ENCODE results near the gene DCST2. TPM values are rescaled to one million over a fixed set of nuclear protein-coding genes. Genes with fewer than 3 reads are reported as not detected.

DCST2 gene
- total and polyA plus RNA-seq, 10 of the 15 experiments (the other 5 are each of a cell fraction or from before 2014, with no cell fraction given) = 0.33 to 0.41 (median 0.36) TPM; not detected in 7

- TF ChIP-seq, protein P1, sequence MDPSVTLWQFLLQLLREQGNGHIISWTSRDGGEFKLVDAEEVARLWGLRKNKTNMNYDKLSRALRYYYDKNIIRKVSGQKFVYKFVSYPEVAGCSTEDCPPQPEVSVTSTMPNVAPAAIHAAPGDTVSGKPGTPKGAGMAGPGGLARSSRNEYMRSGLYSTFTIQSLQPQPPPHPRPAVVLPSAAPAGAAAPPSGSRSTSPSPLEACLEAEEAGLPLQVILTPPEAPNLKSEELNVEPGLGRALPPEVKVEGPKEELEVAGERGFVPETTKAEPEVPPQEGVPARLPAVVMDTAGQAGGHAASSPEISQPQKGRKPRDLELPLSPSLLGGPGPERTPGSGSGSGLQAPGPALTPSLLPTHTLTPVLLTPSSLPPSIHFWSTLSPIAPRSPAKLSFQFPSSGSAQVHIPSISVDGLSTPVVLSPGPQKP (IDR thresholded peaks at IDR 0.05; ENCODE audit: low read depth, low read length) = no peak
- TF ChIP-seq ZNF24 (IDR thresholded peaks at IDR 0.05) (no peak), ETV6 (conservative IDR thresholded peaks at IDR 0.05 in 1 of 2, IDR thresholded peaks at IDR 0.05 in 1 of 2; ENCODE audit: borderline replicate concordance in 1 of 2, low read depth in 1 of 2) (no peak), SREBF1 (IDR thresholded peaks at IDR 0.05; ENCODE audit: low read length) (no peak), BMI1 (IDR thresholded peaks at IDR 0.05; ENCODE audit: borderline replicate concordance) (no peak)
- TF ChIP-seq, protein P2, sequence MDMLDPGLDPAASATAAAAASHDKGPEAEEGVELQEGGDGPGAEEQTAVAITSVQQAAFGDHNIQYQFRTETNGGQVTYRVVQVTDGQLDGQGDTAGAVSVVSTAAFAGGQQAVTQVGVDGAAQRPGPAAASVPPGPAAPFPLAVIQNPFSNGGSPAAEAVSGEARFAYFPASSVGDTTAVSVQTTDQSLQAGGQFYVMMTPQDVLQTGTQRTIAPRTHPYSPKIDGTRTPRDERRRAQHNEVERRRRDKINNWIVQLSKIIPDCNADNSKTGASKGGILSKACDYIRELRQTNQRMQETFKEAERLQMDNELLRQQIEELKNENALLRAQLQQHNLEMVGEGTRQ (IDR thresholded peaks at IDR 0.05; ENCODE audit: borderline replicate concordance, low read depth, low read length) = no peak
Measured at GRCh38 chr1:155057104-155057503, 23.5 kb upstream of the DCST2 start (continued).

- Histone ChIP-seq H3K4me3 (no peak overlapping the region), H2AFZ (ENCODE audit: control insufficient read depth, low read depth, low read length) (no peak overlapping the region), H3K4me2 (ENCODE audit: control insufficient read depth, insufficient read depth) (no peak overlapping the region; the same call in 1 of the 2 replicates), H3K27ac (ENCODE audit: control insufficient read depth, insufficient read depth) (no peak overlapping the region), H3K27me3 (replicated peaks in 1 of 2; ENCODE audit: control insufficient read depth in 2 of 2, insufficient read depth in 2 of 2, low read length in 1 of 2) (no peaks in the 10 kb centered on the region), H3K9me3 (replicated peaks; ENCODE audit: control insufficient read depth, insufficient read depth, low read length) (no peaks in the 10 kb centered on the region), H3K36me3 (ENCODE audit: control insufficient read depth in 2 of 2, insufficient read depth in 2 of 2, low read length in 1 of 2) (no peaks in the 10 kb centered on the region), H4K20me1 (ENCODE audit: control insufficient read depth, insufficient read depth) (no peaks in the 10 kb centered on the region), H3K4me1 (ENCODE audit: control insufficient read depth, insufficient read depth, low read length) (peaks cover 13% of the 10 kb centered on the region), H3K79me2 (ENCODE audit: control insufficient read depth, insufficient read depth, low read length) (no peaks in the 10 kb centered on the region; the same call in 1 of the 2 replicates), H3K9ac (ENCODE audit: control insufficient read depth, insufficient read depth, low read length) (no peak overlapping the region)
- FAIRE-seq = no peak
- no peak for ATAC-seq
- WGBS (ENCODE audit: insufficient coverage, insufficient replicate concordance, low lambda C conversion rate, missing lambda C conversion rate) = 89% methylated on average over 7 of the region's 7 CpGs
- no TSS peak for BruUV-seq (replicated peaks)
- TF ChIP-seq SREBF2 (IDR thresholded peaks at IDR 0.05; ENCODE audit: low read length) (no peak), RAD21 (IDR thresholded peaks at IDR 0.05; ENCODE audit: insufficient read depth, low read depth, low read length) (no peak), CBX3 (IDR thresholded peaks at IDR 0.05; ENCODE audit: borderline replicate concordance, low read depth) (no peak), ATF7 (IDR thresholded peaks at IDR 0.05; ENCODE audit: low read depth) (no peak)
- intact Hi-C loops (cut with micrococcal nuclease; ENCODE audit: unreplicated experiment) (no loop called here), in situ Hi-C loops (cut with MboI) (no loop called here)
- ChIA-PET SMC1A (ENCODE audit: uncharacterized antibody, unreplicated experiment) (interaction anchor here (0.7 to 1.6 kb wide), 5 partner anchors 27 to 493 kb away, joined by 3 to 5 read pairs (median 3); no protein-coding TSS in a partner anchor), RAD21 (ENCODE audit: unreplicated experiment) (interaction anchor here (1.0 to 2.1 kb wide), 3 partner anchors 10 to 54 kb away, joined by 3 to 5 read pairs (median 3); no protein-coding TSS in a partner anchor), CTCF (interaction anchor here (1.4 to 15.5 kb wide), 6 partner anchors 8 to 38 kb away, joined by 3 to 195 read pairs (median 17); partner anchors contain the start of gene EFNA4), POLR2A (interaction anchor here (1.2 kb wide), 1 partner anchor 36 kb away, joined by 3 read pairs; no protein-coding TSS in a partner anchor)
- DNase-seq (ENCODE audit: low read depth, low spot score) = no peak
Measured at GRCh38 chr1:155053531-155054105, 20.0 kb upstream of the DCST2 start.
